ENCODE results near the gene INS.

- TF ChIP-seq POLR2A (IDR thresholded peaks at IDR 0.05) = no peak
- no peak for TF ChIP-seq EP300 (IDR thresholded peaks at IDR 0.05)
Measured at GRCh38 chr11:2126520-2127085, 34.4 kb downstream of the INS start.

All from upper lobe of left lung (tissue), 4 donors.